NCI-H1417 (cell line): Measurements from ENCODE around the gene ULK4.
"Not testable (repeated sequence)": the region's sequence is repeated elsewhere in the genome, so short reads cannot be mapped to it uniquely, and the experiment has no call there.

Source experiments
- DNase-seq, 3 experiments: peaks; one replicate each; lab custom pipeline; 2025; lab: John Stamatoyannopoulos, UW

Gene ULK4

GRCh38 chr3:41960826-41961750 lies 815 bp downstream of the ULK4 start:
- DNase-seq, result peak; percentile 46 to 84 (median 78)

GRCh38 chr3:41956574-41956973 lies 5.3 kb downstream of the ULK4 start:
- DNase-seq, result no peak

DNA sequence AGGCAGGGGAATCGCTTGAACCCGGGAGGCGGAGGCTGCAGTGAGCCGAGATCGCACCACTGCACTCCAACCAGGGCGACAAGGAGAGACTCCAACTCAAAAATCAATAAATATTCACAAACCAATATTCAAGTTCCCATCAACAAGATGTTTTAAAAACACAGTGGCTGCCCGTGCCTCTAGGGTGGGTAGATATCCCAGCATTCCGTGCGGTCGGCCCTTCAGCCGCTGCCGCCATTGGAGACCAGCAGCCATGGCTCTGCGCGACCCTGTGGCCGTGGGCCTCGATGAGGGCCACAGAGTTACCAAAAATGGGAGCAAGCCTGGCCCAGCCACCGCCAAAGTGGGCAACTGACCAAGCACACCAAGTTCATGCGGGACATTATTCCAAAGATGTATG lies 6.7 kb downstream of the ULK4 start:
- no peak for DNase-seq

- no peak for DNase-seq
Measured at GRCh38 chr3:41943311-41943843, 18.5 kb downstream of the ULK4 start.

GRCh38 chr3:41940393-41940792 lies 21.5 kb downstream of the ULK4 start:
- no peak for DNase-seq

DNA sequence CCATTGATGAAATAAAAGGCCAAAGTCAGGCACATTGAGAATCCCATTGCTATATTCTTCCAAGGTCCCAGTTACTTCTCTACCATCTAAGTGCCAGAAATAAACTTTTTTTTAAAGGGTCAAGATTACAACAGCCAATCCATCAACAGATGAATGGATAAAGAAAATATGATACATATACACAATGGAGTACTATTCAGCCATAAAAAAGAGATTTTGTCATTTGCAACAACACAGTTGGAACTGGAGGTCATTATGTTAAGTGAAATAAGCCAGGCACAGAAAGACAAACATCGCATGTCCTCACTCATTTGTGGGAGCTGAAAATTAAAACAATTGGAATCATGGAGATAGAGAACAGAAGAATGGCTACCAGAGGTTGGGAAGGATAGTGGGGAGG lies 25.5 kb downstream of the ULK4 start:
- DNase-seq, result no peak

- DNase-seq, result no peak
Measured at GRCh38 chr3:41933154-41933676, 28.7 kb downstream of the ULK4 start.

- DNase-seq, result no peak
Measured at GRCh38 chr3:41932464-41932863, 29.4 kb downstream of the ULK4 start.

GRCh38 chr3:41920406-41920965 lies 41.4 kb downstream of the ULK4 start:
- DNase-seq, result no peak

- peak in 1 of 3 experiments; percentile 58 for DNase-seq
Measured at GRCh38 chr3:41915353-41915752, 46.5 kb downstream of the ULK4 start.

GRCh38 chr3:41912280-41912679 lies 49.6 kb downstream of the ULK4 start:
- no peak for DNase-seq

GRCh38 chr3:41907330-41908073 lies 54.4 kb downstream of the ULK4 start:
- no peak for DNase-seq

DNA sequence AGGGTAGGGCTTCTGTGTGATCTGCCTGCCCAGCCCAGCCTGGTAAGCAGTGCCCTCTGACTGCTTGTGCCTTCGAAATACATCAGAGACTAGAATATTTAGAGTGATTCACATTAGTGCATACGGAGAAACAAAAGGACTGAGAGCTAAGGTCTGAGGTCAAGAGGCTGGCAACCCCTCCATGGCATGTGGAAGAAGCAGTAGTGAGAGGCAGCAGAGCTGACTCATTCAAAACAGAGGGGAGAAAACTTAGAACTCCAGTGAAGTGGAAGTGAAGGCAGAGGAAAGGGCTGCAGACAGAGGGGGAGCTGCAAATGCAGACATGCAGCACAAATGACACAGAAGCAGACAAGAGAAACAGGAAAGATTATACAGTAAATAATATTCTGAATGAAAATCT lies 61.6 kb downstream of the ULK4 start:
- DNase-seq, result no peak

DNA sequence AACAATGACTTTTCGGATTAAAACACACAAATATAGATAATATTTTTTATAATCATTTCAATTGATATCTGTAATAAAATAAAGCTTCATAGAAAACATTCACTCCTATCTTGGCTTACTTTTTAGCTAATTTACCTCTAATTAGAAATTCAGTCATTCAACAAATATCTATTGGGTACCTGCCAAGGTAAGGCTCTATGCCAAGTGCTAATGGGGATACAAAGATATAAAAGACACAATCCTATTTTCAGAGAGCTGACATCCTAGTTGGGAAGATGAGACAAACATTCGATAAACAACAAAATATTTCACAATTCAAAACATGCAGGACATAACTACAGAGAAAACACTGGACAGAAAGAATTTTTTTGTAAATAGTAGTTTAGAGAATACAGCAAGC lies 63.3 kb downstream of the ULK4 start:
- peak in 1 of 3 experiments; percentile 0 for DNase-seq

- DNase-seq, result peak; percentile 0 to 59 (median 18)
Measured at GRCh38 chr3:41893977-41894376, 67.9 kb downstream of the ULK4 start.

DNA sequence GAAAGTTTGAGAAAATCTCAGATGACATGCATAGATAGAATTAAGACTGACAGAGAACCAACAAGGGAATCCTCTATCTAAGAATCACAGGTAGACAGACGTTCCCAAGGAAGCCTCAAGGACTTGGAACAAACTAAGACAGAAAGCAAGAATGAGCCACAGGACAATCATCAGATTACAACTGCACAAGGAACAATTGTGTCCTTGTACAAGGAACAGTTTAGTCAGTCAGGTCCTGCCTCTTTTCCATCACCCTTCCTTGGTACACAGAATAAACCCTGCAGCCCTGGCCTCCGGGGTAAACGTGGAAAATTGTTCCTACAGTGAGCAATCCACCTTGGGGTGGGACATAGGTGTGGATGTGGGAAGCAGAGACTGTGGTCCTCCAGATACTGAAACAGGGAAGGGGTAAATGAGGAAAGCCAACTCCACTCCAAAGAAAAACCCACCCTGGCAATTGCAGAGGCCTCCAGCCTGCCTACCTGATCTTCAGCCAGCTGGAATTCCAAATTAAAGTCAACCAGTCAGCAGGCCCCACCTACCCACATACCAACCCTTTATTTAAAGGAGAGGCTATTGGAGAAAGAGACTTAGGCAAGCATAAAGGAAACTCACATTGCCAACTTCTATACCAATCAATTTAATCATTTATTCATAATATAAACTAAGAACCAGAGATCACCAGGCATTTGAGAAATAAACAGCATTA lies 73.4 kb downstream of the ULK4 start:
- DNase-seq, result no peak

- DNase-seq, result no peak
Measured at GRCh38 chr3:41882956-41883355, 78.9 kb downstream of the ULK4 start.

DNA sequence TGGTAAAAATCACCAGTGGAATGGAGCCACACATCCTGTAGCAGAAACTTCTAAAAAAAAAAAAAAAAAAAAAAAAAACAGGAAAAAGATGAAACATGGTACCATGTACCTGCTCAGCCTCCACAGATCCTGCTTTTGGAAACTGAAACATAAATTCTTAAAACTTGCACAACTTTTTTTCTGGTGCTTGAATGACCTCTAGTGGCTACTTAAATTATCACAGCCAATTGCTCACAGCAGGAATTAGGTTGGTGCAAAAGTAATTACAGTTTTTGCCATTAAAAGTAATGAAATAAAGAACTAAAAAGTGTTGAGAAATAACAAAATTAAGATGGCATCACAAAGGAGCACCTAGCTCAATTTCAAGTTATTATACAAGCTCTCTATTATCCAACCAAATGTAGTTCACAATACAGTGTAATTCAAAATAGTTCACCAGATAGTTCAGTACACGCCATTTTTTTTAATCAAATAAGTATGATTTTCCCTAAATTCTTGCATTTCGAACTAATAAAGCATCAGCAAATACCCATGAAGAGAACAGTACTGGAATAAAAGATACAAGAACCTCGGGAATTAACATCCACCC lies 80.6 kb downstream of the ULK4 start:
- DNase-seq, result peak; percentile 9 to 59 (median 37)

GRCh38 chr3:41880387-41880786 lies 81.5 kb downstream of the ULK4 start:
- no peak for DNase-seq

DNA sequence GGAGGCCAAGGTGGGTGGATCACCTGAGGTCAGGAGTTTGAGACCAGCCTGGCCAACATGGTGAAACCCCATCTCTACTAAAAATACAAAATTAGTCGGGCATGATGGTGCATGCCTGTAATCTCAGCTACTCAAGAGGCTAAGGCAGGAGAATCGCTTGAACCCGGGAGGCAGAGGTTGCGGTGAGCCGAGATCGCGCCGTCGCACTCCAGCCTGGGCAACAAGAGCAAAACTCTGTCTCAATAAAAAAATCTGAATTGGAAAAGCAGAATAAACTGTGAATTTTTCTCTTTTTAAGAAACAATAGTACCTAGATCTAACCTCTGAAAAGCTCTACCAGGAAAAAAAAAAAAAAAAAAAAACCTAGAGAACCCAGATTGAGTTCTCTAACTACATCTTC lies 84.2 kb downstream of the ULK4 start:
- DNase-seq, result not testable (repeated sequence)

GRCh38 chr3:41874022-41874421 lies 87.9 kb downstream of the ULK4 start:
- DNase-seq, result no peak
